Spinal cord (tissue), 10 donors: ENCODE measurements around the gene INPP4B. TPM values are rescaled to one million over a fixed set of nuclear protein-coding genes. Genes with fewer than 3 reads are reported as not detected.
A peak's percentile ranks its signal among the peaks of the same experiment; 100 is the strongest.
"Not testable (repeated sequence)": the region's sequence is repeated elsewhere in the genome, so short reads cannot be mapped to it uniquely, and the experiment has no call there.

Source experiments
- DNase-seq, 6 donors: peaks; one replicate each; pipeline versions ENCODE4 v3.0.0 to v3.0.0-alpha.2; 2013 to 2015; ENCODE audit warnings: low spot score in 6 of 6, low read depth in 4 of 6
- H3K27ac ChIP-seq: one replicate; pipeline ENCODE4 v1.5.1; 2013; ENCODE audit warnings: low read depth, low read length, control low read depth
- H3K27me3 ChIP-seq: one replicate; pipeline ENCODE4 v1.6.1; 2013; ENCODE audit warnings: low read length; ENCODE audit not compliant: control insufficient read depth, insufficient read depth
- H3K36me3 ChIP-seq: one replicate; pipeline ENCODE4 v1.6.1; 2013; ENCODE audit warnings: low read length; ENCODE audit not compliant: control insufficient read depth, insufficient read depth
- H3K4me1 ChIP-seq: one replicate; pipeline ENCODE4 v1.6.1; 2013; ENCODE audit warnings: low read length; ENCODE audit not compliant: control insufficient read depth, insufficient read depth
- H3K4me3 ChIP-seq: one replicate; pipeline ENCODE4 v1.5.1; 2013; ENCODE audit warnings: low read depth, low read length, control low read depth
- H3K9me3 ChIP-seq: one replicate; pipeline ENCODE4 v1.6.1; 2013; ENCODE audit warnings: low read length; ENCODE audit not compliant: control insufficient read depth, insufficient read depth
- WGBS: methylation state at CpG from one replicate; pipeline ENCODE4 v1.1.5; 2013; ENCODE audit warnings: missing lambda C conversion rate; ENCODE audit not compliant: insufficient coverage; 5-methylcytosine and 5-hydroxymethylcytosine counted together
- polyA plus RNA-seq, 2 donors: library from polyadenylated mRNA; unstranded; fragments of 120-200 nt; gene quantifications; one replicate each; pipeline ENCODE4 v1.2.1, GENCODE V29; 2013; ENCODE audit not compliant: insufficient read length in 2 of 2
- total RNA-seq, 2 donors: library from RNA; depleted of rRNA in 1 of 2; stranded (reverse); fragments of 120-200 nt in 1 of 2; fragments of >200 nt in 1 of 2; gene quantifications; one replicate each; pipeline versions ENCODE4 v1.2.3 to v1.2.4, GENCODE V29; 2013 to 2014
- donor health status: healthy.

INPP4B gene
- total and polyA plus RNA-seq, 4 donors = 5.7 to 29.4 (median 14.5) TPM

DNA sequence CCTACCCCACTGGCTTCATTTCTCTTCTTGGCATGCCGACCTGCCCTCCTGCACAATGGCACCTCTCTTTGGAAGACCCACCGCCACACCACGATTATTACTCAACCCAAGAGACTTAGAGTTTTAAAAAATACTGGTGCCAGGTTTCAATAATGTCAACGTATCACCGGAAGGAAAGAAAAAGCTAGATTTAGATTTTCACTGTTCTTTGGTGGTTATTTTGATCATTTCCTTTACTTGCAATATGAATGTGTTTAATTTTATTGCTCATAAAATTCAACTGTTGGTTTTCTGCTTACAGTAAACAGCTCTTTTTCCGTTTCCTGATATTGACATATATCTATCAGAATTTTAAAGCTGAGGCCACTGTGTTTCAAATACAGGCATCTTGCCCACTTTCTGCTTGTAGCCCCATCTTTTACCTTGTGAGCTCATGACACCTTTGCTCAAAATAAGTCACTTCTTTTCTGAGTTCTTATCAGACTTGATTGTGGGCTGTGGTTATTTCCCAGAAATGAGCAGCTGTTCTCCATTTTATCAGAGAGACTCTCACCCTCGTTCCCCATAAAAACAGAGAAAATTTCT lies 439.1 kb downstream of the INPP4B start:
- Histone ChIP-seq H3K9me3 (no peaks in the 10 kb centered on the region), H3K4me3 (no peak overlapping the region), H3K4me1 (peaks cover 3% of the 10 kb centered on the region), H3K36me3 (no peaks in the 10 kb centered on the region), H3K27me3 (no peaks in the 10 kb centered on the region), H3K27ac (peak overlapping the region; percentile 0)
- 83% methylated on average over 1 of the region's 7 CpGs for whole genome bisulfite sequencing
- DNase-seq = no peak

DNA sequence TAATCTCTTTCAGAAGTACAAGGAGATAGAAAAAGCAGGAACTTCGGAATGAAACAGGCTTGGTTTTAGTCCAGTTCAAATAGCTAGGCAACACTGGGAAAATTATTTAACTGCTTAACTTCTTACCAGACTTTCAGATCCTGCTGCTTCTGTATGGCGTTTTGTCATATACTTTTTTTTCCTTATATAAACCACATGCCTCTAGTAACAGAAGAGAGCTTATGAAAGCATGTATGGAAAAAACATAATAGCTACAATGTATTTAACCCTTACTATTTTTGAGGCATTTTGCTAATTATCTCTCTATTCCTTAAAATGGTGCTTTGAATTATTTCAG lies 439.6 kb downstream of the INPP4B start:
- Histone ChIP-seq H3K27ac (peak overlapping the region; percentile 90), H3K9me3 (no peaks in the 10 kb centered on the region), H3K4me1 (peaks cover 3% of the 10 kb centered on the region), H3K4me3 (peak overlapping the region; percentile 11), H3K36me3 (no peaks in the 10 kb centered on the region), H3K27me3 (no peaks in the 10 kb centered on the region)
- DNase-seq = no peak
- WGBS = 20% methylated on average over 1 of the region's 2 CpGs

DNA sequence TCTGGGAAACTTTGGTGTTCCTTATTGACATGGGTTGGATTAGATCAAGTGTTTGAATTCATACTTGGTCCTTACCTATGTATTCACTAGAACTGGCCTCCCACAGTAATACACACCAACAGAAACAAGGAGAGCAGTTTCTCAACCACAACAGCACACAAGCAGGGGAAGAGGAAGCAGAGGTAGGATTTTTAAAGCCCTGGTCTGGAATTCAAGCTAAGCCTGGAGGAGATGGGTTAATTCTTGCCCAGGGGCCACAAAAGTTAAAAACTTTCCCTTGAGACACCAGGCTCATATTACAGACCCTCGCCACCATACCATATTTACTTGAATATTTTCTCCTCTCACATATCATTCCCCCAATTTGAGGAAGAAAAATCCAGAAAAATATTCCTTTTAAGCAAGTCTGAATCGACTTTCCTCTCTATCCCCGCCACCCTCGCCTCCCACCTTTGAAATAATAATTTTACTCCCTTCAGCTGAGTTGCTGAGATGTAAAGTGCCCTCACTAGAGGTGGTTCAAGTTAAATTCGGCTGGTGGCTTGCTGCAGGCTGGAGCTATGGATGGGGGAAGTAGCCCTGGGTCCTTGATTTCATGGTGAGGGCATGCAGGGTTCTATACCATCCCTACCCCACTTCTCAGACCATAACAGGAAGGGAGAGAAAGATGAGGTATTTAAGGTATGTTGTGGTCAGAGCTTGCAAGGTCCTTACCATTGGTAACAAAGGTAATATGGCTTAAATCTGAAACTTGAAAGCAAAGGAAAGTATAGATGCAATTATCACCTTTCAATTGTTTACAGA lies 440.2 kb downstream of the INPP4B start:
- no peaks in the 10 kb centered on the region for H3K36me3 ChIP-seq
- H3K9me3 ChIP-seq = no peaks in the 10 kb centered on the region
- peak in 1 of 6 donors; percentile 21 for DNase-seq
- H3K4me3 ChIP-seq = peak overlapping the region; percentile 65
- peaks cover 3% of the 10 kb centered on the region for H3K4me1 ChIP-seq
- peak overlapping the region; percentile 90 for H3K27ac ChIP-seq
- H3K27me3 ChIP-seq = no peaks in the 10 kb centered on the region
- 75% methylated on average over 1 of the region's 5 CpGs for WGBS

DNA sequence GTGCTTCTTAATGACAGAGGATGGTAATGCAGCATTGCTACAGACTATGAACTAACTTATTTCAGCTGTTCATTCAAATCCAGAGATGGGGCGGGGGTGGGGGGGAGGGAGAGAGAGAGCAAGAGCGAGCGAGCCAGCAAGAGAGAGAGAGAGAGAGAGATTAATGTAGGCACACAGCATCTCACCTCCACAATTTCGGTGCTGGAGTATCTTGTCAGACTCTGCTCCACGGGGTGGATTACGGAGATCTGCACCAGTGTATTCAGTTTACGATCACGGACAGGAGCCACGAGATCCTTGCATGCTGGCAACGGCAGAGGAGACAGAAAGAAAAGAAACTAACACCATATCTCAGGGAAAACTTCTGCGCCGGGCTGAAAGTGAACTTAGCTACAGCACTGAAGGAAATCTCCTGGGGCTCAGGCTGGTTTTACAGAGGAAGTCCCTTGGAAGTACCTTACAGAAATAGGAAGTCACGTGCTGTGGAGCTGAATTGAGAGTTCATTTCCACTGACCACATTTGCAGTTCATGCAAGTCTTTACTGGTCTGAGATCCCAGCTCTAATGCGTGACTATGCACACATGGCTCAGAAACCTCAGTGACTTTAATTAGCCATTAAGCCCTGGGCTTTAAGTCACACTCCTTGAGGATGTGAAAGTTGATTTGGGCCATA lies 440.9 kb downstream of the INPP4B start:
- Histone ChIP-seq H3K27me3 (no peaks in the 10 kb centered on the region), H3K27ac (peak overlapping the region; percentile 90), H3K36me3 (no peaks in the 10 kb centered on the region), H3K4me1 (peaks cover 3% of the 10 kb centered on the region), H3K4me3 (peak overlapping the region; percentile 65), H3K9me3 (no peaks in the 10 kb centered on the region)
- 17% methylated on average over 4 of the region's 14 CpGs for WGBS
- peak in 2 of 6 donors; percentile 55 to 68 for DNase-seq

DNA sequence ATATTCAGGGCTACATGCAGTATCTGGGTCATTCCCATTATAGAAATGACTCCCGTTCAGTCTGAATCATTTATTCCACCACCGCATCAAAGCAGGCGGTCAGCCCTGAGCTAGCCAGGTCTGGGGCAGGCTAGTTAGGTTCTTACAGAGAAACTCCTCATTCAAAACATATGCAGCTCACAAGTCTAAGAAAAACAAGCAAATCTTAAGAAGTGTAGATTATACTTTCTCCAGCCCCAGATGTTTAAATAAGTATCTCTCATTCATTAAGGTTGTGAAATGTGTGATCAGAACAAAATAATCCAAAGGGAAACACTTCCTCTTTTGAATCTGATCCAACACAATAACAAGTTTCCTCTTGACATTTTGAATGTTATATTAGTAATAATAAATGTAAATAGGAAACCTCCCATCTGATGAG lies 441.9 kb downstream of the INPP4B start:
- Histone ChIP-seq H3K9me3 (no peaks in the 10 kb centered on the region), H3K27me3 (no peaks in the 10 kb centered on the region), H3K4me3 (peak overlapping the region; percentile 65), H3K27ac (peak overlapping the region; percentile 90), H3K4me1 (peaks cover 3% of the 10 kb centered on the region), H3K36me3 (no peaks in the 10 kb centered on the region)
- WGBS = no CpG with 5 or more reads among the region's 3 CpGs
- DNase-seq = peak in 1 of 6 donors; percentile 18

DNA sequence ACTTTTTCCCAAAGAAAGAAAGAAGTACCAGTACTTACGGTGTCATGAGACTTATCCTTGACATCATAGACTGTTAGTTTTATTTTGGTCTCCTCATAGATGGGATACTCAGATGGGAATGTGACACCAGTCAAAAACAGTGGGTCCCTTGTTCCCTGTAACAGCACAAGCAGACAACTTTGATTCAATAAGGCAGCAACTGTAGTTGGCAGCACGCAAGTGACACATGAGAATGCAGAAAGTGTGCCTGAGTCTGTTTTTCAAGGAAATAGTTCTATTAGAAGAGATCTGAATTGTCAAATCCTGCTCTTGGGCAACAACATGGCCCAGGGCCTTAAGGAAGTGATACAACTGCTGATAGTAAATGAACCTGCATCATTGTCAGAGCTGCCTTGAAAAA lies 443.2 kb downstream of the INPP4B start:
- Histone ChIP-seq H3K36me3 (no peaks in the 10 kb centered on the region), H3K4me3 (no peak overlapping the region), H3K27me3 (no peaks in the 10 kb centered on the region), H3K4me1 (peaks cover 3% of the 10 kb centered on the region), H3K9me3 (no peaks in the 10 kb centered on the region), H3K27ac (peak overlapping the region; percentile 36)
- peak in 2 of 6 donors; percentile 28 to 61 for DNase-seq
- WGBS = 40% methylated on average over 1 of the region's 2 CpGs

DNA sequence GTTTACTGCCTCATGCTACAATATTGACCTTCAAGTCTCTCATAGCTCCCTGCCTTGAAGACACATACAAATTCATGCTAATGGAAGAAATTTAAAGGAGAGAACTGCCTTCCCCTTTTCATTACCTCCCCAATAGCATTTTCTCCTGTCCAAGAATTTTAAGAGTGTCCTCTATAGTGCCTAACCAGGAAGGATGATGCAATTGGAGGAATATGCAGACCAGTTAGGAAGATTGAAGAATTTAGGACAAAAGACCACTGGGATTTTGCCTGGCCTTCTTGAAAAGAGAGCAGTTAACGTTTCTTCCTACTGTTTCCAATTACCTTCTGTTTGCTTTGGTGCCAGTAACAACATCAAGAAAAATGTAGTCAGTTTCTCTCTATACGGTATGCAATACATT lies 443.9 kb downstream of the INPP4B start:
- H3K27me3 ChIP-seq = no peaks in the 10 kb centered on the region
- H3K9me3 ChIP-seq = no peaks in the 10 kb centered on the region
- DNase-seq = peak in 1 of 6 donors; percentile 34
- no CpG with 5 or more reads among the region's 2 CpGs for WGBS
- H3K27ac ChIP-seq = peak overlapping the region; percentile 45
- H3K36me3 ChIP-seq = no peaks in the 10 kb centered on the region
- peaks cover 3% of the 10 kb centered on the region for H3K4me1 ChIP-seq
- H3K4me3 ChIP-seq = no peak overlapping the region

DNA sequence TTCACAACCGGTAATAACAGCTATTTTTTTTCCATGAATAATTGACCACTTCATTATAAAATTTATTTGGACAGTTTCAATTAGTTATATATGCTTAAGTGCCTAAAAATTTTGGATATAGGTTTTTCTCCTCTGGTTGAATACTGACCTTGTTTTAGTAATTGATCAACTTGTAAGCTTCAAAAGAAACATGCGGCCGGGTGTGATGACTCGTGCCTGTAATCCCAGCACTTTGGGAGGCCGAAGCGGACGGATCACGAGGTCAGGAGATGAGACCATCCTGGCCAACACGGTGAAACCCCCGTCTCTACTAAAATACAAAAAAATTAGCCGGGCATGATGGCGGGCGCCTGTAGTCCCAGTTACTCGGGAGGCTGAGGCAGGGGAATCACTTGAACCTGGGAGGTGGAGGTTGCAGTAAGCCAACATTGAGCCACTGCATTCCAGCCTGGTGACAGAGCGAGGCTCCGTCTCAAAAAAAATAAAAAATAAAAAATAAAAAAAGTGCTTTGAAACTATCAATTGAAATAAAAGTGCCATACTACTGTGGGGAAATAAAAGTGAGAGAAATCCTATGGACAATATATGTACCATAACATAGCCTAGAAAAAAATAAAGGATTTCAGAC lies 448.6 kb downstream of the INPP4B start:
- DNase-seq, H3K27ac ChIP-seq, H3K4me1 ChIP-seq, H3K4me3 ChIP-seq, H3K36me3 ChIP-seq, H3K9me3 ChIP-seq, H3K27me3 ChIP-seq: not testable (repeated sequence)
- WGBS = 97% methylated on average over 7 of the region's 16 CpGs

DNA sequence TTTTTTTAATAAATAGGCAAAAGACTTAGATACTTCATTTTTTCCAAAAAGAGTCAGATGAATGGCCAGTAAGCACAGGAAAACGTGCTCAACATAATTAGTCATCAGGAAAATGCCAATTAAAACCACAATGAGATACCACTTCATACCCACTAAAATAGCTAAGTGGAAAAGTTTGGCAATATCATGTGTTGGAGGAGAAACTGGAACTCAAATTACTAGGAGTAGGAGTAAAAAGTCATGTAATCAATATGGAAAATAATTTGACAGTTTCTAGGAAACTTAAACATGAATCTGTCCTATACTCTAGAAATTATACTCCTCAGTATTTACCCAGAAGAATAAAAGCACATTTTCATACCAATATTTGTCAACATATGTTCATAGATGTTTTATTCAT lies 449.8 kb downstream of the INPP4B start:
- DNase-seq = no peak
- Histone ChIP-seq H3K4me1 (no peaks in the 10 kb centered on the region), H3K27ac (no peak overlapping the region), H3K9me3 (no peaks in the 10 kb centered on the region), H3K27me3 (no peaks in the 10 kb centered on the region), H3K4me3 (no peak overlapping the region), H3K36me3 (no peaks in the 10 kb centered on the region)
- no CpG with 5 or more reads among the region's 1 CpG for WGBS
